Spinal cord (tissue), 10 donors: ENCODE results near the gene SFXN4. TPM values are rescaled to one million over a fixed set of nuclear protein-coding genes. Genes with fewer than 3 reads are reported as not detected.
"Not testable (repeated sequence)": the region's sequence is repeated elsewhere in the genome, so short reads cannot be mapped to it uniquely, and the experiment has no call there.

ENCODE experiments used
- DNase-seq, 6 donors: peaks; one replicate each; pipeline versions ENCODE4 v3.0.0 to v3.0.0-alpha.2; 2013 to 2015; ENCODE audit warnings: low spot score in 6 of 6, low read depth in 4 of 6
- H3K27ac ChIP-seq: one replicate; pipeline ENCODE4 v1.5.1; 2013; ENCODE audit warnings: low read depth, low read length, control low read depth
- H3K27me3 ChIP-seq: one replicate; pipeline ENCODE4 v1.6.1; 2013; ENCODE audit warnings: low read length; ENCODE audit not compliant: control insufficient read depth, insufficient read depth
- H3K36me3 ChIP-seq: one replicate; pipeline ENCODE4 v1.6.1; 2013; ENCODE audit warnings: low read length; ENCODE audit not compliant: control insufficient read depth, insufficient read depth
- H3K4me1 ChIP-seq: one replicate; pipeline ENCODE4 v1.6.1; 2013; ENCODE audit warnings: low read length; ENCODE audit not compliant: control insufficient read depth, insufficient read depth
- H3K4me3 ChIP-seq: one replicate; pipeline ENCODE4 v1.5.1; 2013; ENCODE audit warnings: low read depth, low read length, control low read depth
- H3K9me3 ChIP-seq: one replicate; pipeline ENCODE4 v1.6.1; 2013; ENCODE audit warnings: low read length; ENCODE audit not compliant: control insufficient read depth, insufficient read depth
- WGBS: methylation state at CpG from one replicate; pipeline ENCODE4 v1.1.5; 2013; ENCODE audit warnings: missing lambda C conversion rate; ENCODE audit not compliant: insufficient coverage; 5-methylcytosine and 5-hydroxymethylcytosine counted together
- polyA plus RNA-seq, 2 donors: library from polyadenylated mRNA; unstranded; fragments of 120-200 nt; gene quantifications; one replicate each; pipeline ENCODE4 v1.2.1, GENCODE V29; 2013; ENCODE audit not compliant: insufficient read length in 2 of 2
- total RNA-seq, 2 donors: library from RNA; depleted of rRNA in 1 of 2; stranded (reverse); fragments of 120-200 nt in 1 of 2; fragments of >200 nt in 1 of 2; gene quantifications; one replicate each; pipeline versions ENCODE4 v1.2.3 to v1.2.4, GENCODE V29; 2013 to 2014
- donor health status: healthy.

Gene SFXN4
- total and polyA plus RNA-seq, 4 donors: 17.5 to 36.5 (median 25.4) TPM

DNA sequence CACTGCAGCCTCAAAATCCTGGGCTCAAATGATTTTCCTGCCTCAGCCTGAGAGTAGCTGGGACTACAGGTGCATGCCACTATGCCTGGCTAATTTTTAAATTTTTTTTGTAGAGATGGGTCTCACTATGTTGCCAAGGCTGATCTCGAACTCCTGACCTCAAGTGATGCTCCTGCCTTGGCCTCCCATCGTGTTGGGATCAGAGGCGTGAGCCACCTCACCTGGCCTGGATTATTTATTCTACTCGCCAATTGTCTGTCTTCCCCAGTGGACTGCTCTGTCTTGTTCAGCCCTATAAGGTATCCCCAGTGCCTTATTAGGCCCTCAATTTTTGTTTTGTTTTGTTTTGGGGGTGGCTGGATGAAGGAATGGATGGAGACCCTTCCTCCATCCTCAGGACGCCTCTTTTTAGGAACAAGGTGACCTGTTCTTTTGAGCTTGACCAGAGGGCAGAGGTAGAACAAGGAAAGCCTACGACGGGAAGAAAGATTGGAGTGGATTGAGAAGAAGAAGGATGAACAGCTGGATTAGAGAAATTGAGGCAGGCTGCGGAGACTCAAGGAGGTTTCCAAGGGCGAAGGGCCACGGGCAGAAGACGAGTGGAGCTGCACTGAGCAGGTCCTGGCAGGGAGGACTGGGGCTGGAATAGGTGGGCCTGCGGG lies 62.1 kb downstream of the SFXN4 start:
- H3K4me1 ChIP-seq: peaks cover 8% of the 10 kb centered on the region
- no peaks in the 10 kb centered on the region for H3K9me3 ChIP-seq
- H3K27me3 ChIP-seq: no peaks in the 10 kb centered on the region
- no peak for DNase-seq
- WGBS: 45% methylated on average over 8 of the region's 12 CpGs
- no peak overlapping the region for H3K27ac ChIP-seq
- H3K36me3 ChIP-seq: peaks cover 7% of the 10 kb centered on the region
- peak overlapping the region; percentile 6 for H3K4me3 ChIP-seq

DNA sequence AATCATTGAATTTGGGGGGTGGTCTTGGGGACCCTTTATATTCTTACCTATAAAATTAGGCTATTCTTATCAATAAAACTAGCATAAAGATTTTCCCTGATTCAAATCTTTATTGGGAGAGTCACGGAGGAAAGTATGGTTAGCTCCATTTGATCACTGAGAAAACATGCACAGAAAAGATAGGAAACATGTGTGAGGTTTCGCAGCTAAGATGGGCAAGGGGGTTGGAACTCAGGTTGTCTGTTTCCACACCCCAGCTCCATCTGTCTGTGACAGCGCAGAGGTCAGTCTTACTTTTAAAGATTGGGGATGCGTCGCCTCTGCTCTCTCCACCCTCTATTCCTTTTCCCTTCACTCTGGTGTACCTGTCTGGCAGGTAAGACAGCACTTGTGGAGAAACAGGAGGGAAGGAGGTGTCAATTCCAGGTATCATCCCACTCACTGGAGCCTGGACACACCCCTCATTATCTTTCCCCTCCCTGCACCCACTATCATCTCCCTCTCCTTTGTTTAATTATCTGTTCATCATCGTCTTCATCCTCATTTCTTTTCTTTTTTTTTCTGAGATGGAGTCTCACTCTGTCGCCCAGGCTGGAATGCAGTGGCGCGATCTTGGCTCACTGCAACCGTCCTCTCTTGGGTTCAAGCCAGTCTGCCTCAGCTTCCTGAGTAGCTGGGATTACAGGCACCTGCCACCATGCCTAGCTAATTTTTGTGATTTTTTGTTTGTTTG lies 64.0 kb downstream of the SFXN4 start:
- Histone ChIP-seq H3K27me3 (no peaks in the 10 kb centered on the region), H3K4me3 (no peak overlapping the region), H3K4me1 (peaks cover 8% of the 10 kb centered on the region), H3K27ac (no peak overlapping the region), H3K36me3 (no peaks in the 10 kb centered on the region), H3K9me3 (no peaks in the 10 kb centered on the region)
- DNase-seq: no peak
- 55% methylated on average over 5 of the region's 10 CpGs for WGBS

DNA sequence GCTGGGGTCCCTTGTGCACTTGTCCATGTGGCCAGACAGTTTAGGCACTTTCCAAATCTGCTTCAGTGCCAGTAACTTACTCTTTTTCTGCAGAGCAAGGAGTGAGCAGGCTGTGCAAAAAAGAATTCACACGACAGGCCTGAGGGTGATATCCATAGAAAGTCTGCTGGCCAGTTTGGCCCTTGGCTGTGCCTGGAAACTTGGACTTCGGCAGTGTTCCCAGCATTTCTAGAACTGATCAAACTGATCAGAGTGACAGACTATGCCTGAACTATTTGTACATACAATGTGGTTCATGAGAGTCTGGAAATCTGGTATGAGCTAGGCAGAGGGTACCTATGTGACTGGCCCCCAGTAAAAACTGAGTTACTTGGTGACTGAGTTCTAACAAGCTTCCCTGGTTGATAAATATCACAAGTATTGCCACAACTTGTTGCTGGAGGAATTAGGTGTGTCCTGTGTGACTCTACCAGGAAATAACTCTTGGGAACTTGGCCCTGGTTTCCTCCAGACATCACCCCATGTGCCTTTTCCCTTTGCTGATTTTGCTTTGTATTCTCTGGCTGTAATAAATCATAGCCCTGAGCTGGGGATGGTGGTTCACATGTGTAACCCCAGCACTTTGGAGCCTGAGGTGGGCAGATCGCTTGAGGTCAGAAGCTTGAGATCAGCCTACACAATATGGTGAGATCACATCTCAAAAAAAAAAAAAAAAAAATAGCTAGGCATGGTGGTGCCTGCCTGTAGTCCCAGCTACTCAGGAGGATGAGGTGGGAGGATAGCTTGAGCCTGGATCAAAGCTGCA lies 64.9 kb downstream of the SFXN4 start:
- no peak overlapping the region for H3K4me3 ChIP-seq
- 82% methylated on average over 2 of the region's 3 CpGs for WGBS
- H3K9me3 ChIP-seq: no peaks in the 10 kb centered on the region
- H3K36me3 ChIP-seq: no peaks in the 10 kb centered on the region
- no peak overlapping the region for H3K27ac ChIP-seq
- no peaks in the 10 kb centered on the region for H3K27me3 ChIP-seq
- no peak for DNase-seq
- peaks cover 8% of the 10 kb centered on the region for H3K4me1 ChIP-seq

DNA sequence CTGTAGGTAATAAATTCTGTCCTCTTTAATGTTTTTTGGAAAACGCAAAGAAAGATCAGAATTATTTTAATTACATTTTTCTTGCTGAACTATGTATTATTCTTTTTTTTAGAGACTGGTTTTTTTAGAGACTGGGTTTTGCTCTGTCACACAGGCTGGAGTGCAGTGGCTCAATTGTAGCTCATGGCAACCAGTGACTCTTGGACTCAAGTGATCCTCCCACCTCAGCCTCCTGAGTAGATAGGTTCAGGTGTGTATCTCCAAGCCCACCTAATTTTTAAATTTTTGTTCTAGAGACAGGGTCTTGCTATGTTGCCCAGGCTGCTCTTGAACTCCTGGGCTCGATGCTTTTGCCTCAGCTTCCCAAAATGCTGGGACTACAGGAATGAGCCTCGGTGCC lies 66.9 kb downstream of the SFXN4 start:
- H3K36me3 ChIP-seq: no peaks in the 10 kb centered on the region
- H3K4me3 ChIP-seq: no peak overlapping the region
- no peak overlapping the region for H3K27ac ChIP-seq
- no peaks in the 10 kb centered on the region for H3K27me3 ChIP-seq
- H3K4me1 ChIP-seq: no peaks in the 10 kb centered on the region
- whole genome bisulfite sequencing: no CpG with 5 or more reads among the region's 3 CpGs
- no peaks in the 10 kb centered on the region for H3K9me3 ChIP-seq
- no peak for DNase-seq

DNA sequence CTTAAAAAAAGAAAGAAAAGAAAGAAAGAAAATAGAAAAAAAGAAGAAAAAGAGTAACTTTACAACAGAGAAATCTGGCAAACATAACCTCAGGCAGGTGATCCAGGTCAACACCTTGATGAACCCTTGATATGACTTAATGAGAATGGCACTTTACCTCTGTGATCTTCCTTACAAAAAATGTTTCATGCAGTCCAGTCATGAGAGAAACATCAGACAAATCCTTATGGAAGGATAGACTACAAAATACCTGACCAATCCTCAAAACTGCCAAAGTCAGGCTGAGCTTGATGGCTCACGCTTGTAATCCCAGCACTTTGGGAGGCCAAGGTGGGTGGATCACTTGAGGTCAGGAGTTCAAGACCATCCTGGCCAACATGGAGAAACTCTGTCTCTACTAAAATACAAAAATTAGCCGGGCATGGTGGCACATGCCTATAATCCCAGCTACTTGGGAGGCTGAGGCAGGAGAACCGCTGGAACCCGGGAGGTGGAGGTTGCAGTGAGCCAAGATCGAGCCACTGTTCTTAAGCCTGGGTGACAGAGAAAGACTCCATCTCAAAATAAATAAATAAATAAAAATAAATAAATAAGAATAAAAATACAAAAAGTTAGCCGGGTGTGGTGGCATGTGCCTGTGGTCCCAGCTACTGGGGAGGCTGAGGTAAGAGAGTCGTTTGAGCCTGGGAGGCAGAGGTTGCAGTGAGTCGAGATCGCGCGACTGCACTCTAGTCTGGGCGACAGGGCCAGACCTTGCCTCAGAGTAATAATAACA lies 68.7 kb downstream of the SFXN4 start:
- H3K4me1 ChIP-seq, H3K36me3 ChIP-seq, H3K27me3 ChIP-seq, H3K9me3 ChIP-seq, DNase-seq, H3K4me3 ChIP-seq, H3K27ac ChIP-seq: not testable (repeated sequence)
- 100% methylated on average over 3 of the region's 12 CpGs for WGBS

DNA sequence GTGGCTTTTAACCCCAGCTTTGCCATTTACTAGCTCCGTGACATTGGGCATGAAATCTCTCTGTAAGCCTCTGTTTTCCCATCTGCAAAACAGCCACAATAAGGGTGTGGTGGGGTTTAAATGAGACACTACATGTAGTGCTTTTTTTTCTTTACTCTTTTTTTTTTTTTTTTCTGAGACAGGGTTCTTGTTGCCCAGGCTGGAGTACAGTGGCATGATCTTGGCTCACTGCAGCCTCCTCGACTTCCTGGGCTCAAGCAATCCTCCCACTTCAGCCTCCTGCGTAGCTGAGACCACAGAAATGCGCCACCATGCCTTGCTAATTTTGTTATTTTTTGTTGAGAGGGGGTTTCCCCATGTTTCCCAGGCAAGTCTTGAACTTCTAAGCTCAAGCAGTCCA lies 69.9 kb downstream of the SFXN4 start:
- H3K9me3 ChIP-seq: no peaks in the 10 kb centered on the region
- no peaks in the 10 kb centered on the region for H3K27me3 ChIP-seq
- no peaks in the 10 kb centered on the region for H3K4me1 ChIP-seq
- no CpG with 5 or more reads among the region's 4 CpGs for WGBS
- no peak for DNase-seq
- no peak overlapping the region for H3K4me3 ChIP-seq
- no peaks in the 10 kb centered on the region for H3K36me3 ChIP-seq
- no peak overlapping the region for H3K27ac ChIP-seq

DNA sequence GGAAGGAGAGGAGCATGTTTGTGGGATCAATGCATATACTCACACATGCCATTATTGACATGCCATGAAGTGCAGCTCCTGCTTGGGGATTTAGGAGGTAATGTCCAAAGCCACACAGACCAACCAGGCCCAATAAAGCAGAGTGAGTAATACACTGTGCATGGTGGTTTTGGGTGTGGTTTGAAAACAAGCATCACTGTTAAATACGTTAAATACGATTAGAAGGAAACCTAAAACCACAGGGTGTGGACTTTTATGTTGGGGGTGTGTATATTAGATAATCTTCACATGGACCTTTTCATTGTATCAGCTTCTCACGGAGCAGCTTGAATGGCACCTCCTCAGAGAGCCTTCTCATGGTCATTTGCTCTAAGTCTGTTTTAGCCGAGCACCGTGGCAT lies 74.5 kb downstream of the SFXN4 start:
- Histone ChIP-seq H3K36me3 (no peaks in the 10 kb centered on the region), H3K4me3 (no peak overlapping the region), H3K9me3 (no peaks in the 10 kb centered on the region), H3K27ac (no peak overlapping the region), H3K27me3 (no peaks in the 10 kb centered on the region), H3K4me1 (no peaks in the 10 kb centered on the region)
- DNase-seq: no peak
- WGBS: no CpG with 5 or more reads among the region's 5 CpGs
